HG03457 (cell line): ENCODE data around the gene SFTPB.
"Not testable (repeated sequence)": the region's sequence is repeated elsewhere in the genome, so short reads cannot be mapped to it uniquely, and the experiment has no call there.

Experiments
- ATAC-seq: cut with Tn5 transposase; IDR thresholded peaks from one replicate; pipeline ENCODE4 v1.9.1; 2021; ENCODE audit warnings: moderate number of reproducible peaks; ENCODE audit not compliant: unreplicated experiment

The SFTPB gene

DNA sequence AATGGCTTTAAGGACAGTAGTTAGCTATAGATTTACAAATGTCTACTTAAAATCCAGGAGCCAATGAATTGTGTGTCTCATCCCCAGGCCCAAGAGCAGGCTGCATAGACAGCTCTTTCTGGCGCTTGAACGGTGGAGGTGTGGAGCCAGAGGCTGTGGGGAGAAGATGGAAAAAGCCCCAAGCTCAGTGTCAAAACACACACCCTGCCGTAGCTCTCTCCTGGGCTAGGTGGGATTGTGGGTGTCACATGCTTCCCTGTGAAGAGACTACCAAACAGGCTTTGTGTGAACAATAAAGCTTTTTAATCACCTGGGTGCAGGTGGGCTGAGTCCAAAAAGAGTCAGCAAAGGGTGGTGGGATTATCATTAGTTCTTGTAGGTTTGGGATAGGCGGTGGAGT is 10.6 kb downstream of the SFTPB start:
- ATAC-seq: not testable (repeated sequence)

DNA sequence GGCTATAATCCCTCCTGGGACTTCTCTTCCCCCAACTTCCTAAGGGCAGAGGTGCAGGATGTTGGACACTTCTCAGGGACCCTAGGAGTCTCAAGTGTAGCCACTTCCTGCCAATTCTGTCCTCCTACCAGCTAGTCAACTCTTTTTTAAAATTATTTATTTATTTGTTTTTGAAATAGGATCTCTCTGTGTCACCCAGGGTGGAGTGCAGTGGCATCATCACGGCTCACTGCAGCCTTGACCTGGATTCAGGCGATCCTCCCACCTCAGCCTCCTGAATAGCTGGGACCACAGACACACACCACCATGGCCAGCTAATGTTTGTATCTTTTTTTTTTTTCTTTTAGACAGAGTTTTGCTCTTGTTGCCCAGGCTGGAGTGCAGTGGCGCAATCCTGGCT is 11.5 kb downstream of the SFTPB start:
- ATAC-seq: no peak

DNA sequence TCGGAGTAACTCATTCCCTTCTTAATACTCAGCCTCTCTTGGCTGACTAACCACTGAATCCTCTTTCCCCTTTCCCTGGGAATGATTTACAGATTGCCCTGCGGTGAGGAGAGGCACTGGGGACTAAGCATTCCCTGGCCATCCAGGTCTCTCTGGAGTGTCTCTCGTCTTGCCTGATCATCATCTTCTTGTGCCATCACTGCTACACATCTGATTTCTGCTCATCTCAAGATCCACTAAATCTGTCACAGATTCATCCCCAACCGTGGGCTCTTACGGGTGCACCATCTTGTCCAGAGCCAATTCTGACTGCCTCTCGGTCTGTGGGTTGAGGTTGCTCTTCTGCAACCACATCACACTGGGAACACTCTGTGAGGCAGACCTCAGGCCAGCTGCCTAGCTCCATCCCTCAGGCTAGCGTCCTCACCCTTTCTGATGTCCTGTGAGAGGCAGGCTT is 12.0 kb downstream of the SFTPB start:
- ATAC-seq: no peak

DNA sequence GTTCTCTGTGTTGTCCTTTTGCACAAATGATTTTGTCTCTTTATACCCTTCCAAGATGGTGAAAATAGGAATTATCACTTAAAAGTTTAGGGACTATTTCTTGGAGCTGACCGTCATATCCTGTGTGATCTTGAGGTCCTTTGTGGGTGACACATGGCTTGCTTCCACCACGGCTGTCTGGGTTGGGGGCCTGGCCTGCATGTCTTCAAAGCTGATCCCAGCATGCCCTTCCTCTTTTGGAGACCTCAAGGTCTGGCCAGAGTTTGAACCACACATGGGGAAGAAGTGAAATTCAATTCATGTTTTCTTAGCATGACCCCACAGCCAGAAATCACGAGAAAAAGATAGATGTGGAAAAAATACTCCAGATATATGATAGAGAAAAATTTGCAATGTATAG is 14.0 kb downstream of the SFTPB start:
- ATAC-seq: no peak

DNA sequence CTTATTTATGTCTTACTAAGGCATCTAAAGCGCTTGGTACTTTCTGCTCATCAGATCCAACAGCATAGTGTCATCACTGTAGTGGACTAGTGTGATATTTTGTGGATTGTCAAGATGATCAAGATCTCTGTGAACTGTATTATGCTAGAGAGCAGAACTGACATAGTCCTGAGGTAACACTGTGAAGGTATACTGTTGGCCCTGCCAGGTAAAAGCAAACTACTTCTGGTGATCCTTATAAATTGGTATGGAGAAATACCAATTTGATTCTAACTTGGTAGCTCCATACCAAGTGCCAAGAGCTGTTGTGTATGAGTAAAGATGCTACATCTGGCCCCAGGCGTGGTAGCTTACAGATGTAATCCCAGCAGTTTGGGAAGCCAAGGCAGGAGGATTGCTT is 15.9 kb downstream of the SFTPB start:
- no peak for ATAC-seq

DNA sequence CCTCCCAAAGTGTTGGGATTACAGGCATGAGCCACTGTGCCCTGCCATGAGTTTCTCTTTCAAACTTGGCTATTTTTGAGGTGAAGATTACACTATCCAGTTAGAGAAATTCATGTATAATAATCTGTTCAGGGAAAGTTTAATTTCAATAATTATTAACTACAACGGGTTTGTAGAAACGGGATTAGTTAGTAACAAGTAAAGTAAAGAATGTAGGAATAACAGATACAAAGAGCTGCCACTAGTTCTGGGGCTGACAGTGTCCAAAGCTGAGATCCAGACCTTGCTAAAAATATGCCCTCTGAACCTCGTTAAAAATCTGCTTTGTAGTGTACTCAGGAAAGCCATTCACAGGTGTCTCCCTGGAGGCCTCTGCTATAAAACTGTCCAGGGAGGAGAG is 16.9 kb downstream of the SFTPB start:
- ATAC-seq: no peak

DNA sequence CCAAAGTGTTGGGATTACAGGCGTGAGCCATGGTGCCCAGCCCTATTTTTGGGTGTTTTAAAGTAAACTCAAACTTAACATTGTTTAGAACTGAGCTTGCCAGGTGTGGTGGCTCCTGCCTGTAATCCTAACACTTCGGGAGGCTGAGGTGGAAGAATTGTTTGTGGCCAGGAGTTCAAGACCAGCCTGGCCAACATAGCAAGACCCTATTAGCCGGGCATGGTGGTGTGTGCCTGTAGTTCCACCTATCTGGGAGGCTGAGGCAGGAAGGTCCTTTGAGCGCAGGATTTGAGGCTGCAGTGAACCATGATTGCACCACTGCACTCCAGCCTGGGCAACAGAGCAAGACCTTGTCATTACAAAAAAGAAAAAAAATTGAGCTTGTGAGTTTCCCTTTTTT is 17.5 kb downstream of the SFTPB start:
- no peak for ATAC-seq

DNA sequence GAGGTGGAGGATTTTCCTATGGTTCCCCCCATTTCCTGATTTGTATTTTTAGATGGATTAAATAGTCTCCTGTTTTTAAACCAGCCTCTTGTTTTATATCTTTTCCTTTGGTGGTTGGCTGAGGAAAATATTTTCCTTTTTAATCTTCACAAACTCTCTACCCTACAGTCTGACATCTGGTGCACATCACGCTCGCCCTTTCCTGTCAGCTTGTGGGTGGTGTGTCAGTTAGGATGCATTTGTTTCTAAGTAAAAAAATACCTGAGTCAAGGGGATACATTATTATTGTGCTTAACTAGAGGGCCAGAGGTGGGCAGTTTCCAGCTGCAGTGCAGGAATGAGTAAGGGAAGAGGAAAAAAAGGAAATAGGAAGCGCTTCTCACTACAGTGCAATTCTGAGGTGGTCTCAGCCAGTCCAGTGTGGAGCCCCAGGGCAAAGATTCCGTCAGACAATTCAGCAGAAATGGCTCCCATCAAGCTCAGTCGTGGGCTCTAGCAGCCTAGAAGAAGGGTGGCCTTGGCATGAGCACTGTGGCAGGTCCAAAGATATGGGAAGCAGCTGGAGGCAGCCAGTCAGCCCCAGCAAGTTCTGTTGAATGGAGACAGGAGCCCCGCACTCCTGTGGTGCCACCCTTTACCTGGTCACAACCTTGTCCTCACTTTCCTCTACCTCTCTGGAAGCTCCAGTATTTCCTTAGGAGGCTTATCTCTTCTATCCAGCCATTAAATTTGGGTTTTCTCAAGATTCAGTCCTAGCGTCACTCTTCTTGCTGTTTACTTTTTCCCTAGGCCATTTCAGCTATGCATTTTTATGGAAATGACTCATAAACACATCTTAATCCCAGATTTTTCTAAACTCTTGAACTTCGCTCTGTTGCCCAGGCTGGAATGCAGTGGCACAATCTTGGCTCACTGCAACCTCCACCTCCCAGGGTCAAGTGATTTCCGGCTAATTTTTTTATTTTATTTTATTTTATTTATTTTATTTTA is 18.5 kb downstream of the SFTPB start:
- no peak for ATAC-seq

DNA sequence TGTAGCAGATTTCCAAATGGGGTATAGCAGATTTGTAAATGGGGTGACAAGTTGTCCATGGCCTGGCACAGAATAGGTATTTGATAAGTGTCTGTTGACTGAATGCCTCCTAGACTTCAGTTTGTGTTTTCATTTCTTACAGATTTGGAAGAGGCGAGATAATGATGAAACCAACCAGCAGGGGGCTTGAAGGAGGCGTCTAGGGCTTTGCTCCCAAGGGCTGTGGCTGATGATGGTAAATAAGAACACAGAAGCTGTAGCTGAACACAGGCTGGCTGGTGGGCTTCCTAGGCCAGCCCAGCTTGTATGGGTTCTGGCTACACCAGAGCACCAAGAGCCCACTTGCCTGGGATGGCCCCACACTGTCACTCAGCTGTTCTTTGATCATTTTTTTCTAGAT is 19.4 kb downstream of the SFTPB start:
- no peak for ATAC-seq

DNA sequence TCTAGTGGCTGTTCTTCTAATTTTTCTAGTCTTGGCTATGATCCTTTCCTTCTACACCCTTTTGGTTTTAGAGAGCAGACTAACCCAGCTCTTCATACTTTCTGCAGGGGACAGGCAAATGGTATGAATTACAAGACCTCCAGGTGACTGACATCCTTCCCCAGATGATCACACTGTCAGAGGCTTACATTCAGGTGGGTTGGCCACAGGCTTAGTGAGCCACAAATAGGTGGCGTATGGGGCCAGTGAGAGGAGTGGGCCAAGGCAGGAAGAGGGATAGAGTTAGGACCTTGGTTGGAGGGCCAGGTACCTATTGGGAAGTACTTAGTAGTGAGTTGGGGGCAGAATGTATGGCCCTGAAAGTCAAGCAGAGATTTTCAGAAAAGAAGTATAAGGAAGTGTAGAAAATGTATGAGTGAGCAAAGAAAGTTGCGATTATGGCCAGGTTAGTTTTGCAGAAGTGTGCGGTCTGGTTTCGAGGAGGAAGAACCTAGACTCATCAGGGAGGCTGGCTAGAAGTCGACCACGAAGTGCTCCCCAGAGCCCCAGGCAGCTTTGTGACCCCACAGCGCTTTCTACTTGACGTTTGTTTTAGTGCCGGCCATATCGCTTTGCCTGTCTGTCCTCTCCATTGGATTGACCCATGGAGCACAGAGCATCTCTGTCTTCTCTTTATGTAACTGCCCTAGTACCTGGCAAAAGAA is 20.0 kb downstream of the SFTPB start:
- ATAC-seq: no peak

DNA sequence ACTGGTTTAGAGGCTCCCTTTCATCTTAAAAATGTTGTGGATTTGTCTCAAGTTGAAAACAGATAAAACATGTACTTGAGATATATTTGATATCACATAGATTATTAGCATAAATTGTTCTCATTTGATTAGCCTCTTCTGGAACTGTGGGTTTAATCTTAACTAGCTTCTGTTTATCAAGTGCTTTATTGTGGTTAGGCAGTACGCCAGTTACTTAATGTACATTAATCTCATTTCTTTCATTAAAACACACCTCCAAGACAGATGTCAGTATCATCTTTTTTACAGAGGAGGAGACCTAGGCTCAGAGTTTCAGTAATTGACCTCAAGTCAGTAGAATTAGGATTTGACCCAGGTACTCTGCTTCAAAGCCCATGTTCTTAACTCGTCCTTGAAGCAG is 21.8 kb downstream of the SFTPB start:
- ATAC-seq: no peak

DNA sequence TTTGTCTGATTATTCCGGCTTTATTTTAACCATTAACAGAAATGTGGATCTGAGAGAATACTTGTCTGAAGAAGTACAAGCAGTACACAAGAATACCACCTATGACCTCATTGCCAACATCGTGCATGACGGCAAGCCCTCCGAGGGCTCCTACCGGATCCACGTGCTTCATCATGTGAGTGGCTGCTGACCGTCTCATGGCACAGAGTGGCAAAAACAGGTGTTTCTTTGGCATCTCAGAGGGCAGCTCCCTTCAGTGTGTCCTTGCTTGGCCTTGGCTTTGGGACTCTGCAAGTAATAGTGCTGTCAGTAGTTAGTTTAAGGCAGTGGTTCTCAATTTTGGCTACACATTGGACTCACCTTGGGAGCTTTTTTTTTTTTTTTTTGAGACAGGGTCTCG is 23.1 kb downstream of the SFTPB start:
- no peak for ATAC-seq

DNA sequence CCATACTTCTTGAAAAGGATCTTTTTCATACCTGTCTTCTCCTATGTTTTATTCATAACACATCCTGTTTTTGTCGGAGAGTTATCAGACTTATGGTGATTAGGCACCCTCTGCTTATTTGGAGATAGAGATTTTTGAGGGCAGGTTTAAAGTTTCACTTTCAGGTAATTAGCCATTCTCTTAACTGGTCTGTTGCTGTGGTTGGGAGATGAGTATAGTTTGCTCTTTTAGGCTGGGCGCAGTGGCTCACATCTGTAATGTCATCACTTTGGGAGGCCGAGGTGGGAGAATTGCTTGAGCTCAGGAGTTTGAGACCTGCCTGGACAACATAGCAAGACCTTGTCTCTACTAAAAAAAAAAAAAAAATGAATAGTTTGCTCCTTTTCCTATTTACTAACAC is 25.3 kb downstream of the SFTPB start:
- no peak for ATAC-seq

DNA sequence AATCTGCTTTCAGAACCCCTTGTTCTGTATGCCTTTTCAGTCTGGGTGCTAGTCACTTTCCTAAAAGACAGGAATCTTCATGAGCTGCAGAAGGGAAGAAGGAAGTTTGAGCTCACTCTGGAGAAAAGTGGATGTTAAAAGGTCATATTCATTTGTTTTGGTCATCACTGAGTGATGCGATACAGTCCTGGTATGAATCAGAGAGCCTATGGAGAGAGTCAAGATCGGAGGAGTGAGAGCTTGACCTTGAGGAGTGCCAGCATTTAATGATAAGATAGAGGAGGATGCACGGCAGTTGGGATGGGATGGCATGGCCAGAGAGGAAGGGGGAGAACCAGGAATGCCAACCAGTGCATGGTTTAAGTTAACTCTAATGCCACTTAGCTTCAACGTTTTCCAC is 32.4 kb downstream of the SFTPB start:
- ATAC-seq: no peak

DNA sequence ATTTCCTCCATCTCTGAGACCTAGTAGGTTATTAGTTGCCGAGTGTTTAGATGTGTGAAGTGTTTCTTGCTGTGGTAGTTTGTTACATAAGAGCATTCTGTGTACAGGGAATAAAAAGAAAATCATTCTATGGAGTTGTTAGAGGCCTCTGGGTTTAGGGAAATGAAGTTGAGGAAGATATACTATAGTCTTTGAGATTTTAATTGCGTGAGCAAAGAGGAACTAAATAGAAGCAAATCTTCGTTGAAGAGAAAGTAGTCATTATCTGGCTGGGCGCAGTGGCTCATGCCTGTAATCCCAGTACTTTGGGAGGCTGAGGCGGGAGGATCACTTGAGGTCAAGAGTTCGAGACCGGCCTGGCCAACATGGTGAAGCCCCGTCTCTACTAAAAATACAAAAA is 33.0 kb downstream of the SFTPB start:
- no peak for ATAC-seq

DNA sequence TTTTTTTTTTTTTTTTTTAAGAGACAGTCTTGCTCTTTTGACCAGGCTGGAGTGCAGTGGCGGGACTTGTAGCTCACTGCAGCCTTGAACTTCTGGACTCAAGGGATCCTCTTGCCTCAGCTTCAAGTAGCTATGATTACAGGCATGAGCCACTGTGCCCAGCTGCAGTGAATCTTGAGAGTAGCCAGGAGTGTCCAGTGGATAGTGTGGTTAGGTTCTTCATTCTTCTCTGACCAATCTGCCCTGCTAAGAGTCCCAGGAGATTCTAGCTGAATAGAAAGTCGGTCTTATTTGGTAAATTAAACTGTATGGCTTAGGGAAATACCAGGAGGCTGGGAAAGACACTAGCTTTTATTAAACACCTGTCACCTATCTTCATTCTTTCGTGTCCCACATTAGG is 36.7 kb downstream of the SFTPB start:
- no peak for ATAC-seq

DNA sequence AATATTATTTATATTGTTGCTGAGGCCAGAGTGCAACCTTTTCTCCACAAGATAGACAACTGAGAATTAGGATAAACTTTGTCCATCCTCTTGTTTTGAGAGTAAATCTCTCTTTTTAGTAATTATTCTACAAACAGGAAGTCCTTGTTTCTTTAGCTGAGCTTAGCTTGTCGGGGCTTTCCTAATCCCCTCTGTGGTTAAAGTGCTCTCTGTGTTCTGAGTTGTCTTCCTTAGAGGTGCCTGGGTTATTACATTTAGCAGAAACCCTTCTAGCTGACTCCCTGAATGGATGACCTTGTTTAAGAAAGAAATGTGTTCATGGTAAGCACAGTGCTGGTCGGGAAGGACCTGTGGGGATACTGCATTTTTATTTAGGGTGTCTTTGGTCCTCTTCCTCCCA is 39.3 kb downstream of the SFTPB start:
- ATAC-seq: no peak

DNA sequence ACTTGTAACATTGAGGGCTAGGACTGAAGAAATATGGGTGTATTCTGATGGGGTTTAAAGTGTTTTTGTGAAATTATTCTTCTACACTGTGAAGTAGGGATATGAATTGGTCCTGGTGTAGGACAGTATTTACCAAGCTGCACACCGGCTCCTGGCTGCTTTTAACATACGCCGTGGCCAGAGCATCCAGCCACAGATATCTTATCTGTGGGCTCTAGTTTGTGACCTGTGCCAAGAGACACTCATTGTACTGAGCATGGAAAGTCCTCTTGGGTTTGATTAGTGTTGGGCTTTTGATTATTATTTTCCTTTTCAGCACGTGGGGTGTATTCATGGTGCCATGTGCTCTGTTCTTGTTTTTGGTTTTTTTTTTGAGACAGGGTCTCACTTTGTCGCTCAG is 44.0 kb downstream of the SFTPB start:
- no peak for ATAC-seq

DNA sequence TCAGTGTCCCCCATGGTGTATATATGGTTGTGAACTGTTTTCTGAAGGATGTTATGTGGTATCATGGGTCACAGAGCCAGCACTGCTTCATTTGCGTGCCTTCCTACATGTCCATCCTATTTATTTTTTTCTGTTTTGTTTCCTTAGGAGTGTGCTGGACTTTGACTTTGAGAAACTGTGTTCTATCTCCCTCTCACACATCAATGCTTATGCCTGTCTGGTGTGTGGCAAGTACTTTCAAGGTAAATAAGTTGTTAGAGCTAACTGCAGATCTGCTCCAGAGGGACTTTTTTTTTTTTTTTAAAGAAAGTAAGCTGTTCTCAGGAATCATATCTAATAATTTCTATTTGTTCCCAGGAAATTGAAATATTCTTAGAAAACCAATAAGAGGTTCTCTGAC is 46.7 kb downstream of the SFTPB start:
- no peak for ATAC-seq

DNA sequence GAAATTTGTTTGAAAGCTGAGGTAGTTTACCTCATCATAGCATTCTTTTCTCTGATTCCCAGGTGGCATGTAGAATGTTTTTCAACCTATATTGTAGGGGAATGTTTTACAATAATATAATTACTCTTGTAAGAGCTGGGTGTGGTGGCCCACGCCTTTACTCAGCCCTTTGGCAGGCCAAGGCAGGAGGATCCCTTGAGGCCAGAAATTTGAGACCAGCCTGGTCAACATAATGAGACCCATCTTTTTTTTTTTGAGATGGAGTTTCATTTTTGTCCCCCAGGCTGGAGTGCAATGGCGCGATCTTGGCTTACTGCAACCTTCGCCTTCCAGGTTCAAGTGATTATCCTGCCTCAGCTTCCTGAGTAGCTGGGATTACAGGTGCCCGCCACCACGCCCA is 48.4 kb downstream of the SFTPB start:
- ATAC-seq: no peak

DNA sequence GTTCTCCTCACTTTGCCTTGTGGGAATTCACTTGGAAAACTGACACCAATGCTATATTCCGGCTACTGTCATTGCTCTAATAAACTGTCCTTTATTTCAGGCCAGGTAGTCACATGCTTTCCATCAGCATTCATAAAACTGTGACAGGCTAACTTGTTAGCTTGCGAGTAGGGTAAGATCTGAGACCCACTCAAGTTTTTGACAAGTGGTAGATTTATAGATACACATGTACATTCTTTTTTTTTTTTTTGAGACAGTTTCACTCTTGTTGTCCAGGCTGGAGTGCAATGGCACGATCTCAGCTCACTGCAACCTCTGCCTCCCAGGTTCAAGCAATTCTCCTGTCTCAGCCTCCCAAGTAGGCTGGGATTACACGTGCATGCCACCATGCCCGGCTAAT is 50.3 kb downstream of the SFTPB start:
- not testable (repeated sequence) for ATAC-seq

DNA sequence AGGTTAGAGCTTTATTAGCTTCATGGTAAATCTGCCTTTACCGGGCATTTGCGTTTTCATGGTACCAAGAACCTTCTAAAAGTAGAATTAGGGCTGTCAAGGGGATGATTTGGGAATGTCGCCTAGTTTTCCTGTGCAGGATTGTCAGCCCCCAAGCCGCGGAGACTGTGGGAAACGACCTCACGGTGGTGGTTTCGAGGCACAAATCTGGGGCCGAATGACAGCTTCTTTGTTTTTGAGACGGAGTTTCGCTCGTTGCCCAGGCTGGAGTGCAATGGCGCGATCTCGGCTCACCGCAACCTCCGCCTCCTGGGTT is 52.6 kb downstream of the SFTPB start:
- ATAC-seq: no peak
